COLO668 (cell line): ENCODE results near the gene FSD1.
"Not testable (repeated sequence)": the region's sequence is repeated elsewhere in the genome, so short reads cannot be mapped to it uniquely, and the experiment has no call there.

ENCODE experiments used
- DNase-seq: peaks from one replicate; lab custom pipeline; 2025; ENCODE audit not compliant: unreplicated experiment; lab: John Stamatoyannopoulos, UW

The FSD1 gene

GRCh38 chr19:4313847-4314490 is 9.6 kb downstream of the FSD1 start:
- DNase-seq = no peak

GRCh38 chr19:4316956-4317355 is 12.6 kb downstream of the FSD1 start:
- no peak for DNase-seq

- DNase-seq = no peak
Observed at GRCh38 chr19:4318460-4318859, 14.1 kb downstream of the FSD1 start.

GRCh38 chr19:4319067-4319718 is 14.8 kb downstream of the FSD1 start:
- DNase-seq = no peak

GRCh38 chr19:4320419-4320818 is 16.0 kb downstream of the FSD1 start:
- DNase-seq = no peak

- no peak for DNase-seq
Observed at GRCh38 chr19:4322942-4323665, 18.7 kb downstream of the FSD1 start.

DNA sequence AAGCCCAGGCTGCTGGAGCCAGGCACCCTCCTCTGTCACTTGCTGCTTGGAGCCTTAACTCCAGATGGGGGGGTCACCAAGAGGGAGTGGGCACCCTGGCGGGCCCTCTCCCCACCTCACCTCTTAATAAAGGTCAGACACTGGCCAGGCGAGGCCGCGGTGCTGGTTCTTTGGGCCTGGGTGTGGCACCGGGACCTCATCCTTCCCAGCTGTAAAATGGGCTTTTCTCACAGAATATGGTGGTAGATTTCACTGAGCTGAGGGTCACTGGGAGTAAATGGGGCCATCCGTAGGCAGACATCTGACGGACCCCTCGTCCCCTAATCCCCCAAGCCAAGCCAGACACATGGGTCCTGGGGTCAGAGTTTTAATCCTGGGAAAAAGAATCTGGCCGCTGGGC is 19.3 kb downstream of the FSD1 start:
- no peak for DNase-seq

DNA sequence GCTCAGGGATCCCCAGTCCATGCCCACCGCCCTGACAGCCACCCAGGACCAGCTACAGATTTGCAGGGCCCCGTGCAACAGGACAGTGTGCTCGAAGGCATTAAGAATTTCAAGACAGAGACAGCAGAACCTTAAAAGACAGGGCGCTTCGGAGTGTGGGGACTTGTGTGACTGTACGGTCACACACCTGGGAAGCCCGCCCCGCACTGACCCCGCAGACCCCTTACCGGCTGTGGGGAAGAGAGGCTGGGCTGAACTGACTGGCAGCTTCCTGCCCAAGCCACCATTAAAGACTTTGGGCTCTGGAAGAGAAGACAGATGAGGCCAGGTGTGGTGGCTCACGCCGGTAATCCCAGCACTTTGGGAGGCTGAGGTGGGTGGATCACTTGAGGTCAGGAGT is 19.8 kb downstream of the FSD1 start:
- no peak for DNase-seq

- no peak for DNase-seq
Observed at GRCh38 chr19:4326215-4326836, 21.9 kb downstream of the FSD1 start.

DNA sequence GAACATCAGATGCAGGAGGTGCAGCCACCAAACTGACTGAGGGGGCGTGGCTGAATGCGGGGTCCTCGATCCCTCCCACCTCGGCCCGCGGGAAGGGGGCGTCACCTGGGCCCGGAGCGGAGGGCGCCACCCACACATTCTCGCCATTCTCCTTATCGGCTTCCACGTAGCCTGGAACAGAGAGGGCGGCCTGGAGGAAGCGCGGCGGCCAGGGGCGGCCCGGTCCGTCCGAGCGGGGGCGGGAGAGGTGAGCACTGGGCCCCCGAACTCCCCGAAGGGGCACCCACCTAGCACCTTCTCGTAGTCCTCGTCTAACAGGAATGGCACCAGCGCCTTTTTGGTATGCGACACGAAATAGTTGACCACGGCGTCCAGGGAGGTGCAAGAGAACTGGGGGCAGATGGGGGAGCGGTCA is 22.4 kb downstream of the FSD1 start:
- no peak for DNase-seq

DNA sequence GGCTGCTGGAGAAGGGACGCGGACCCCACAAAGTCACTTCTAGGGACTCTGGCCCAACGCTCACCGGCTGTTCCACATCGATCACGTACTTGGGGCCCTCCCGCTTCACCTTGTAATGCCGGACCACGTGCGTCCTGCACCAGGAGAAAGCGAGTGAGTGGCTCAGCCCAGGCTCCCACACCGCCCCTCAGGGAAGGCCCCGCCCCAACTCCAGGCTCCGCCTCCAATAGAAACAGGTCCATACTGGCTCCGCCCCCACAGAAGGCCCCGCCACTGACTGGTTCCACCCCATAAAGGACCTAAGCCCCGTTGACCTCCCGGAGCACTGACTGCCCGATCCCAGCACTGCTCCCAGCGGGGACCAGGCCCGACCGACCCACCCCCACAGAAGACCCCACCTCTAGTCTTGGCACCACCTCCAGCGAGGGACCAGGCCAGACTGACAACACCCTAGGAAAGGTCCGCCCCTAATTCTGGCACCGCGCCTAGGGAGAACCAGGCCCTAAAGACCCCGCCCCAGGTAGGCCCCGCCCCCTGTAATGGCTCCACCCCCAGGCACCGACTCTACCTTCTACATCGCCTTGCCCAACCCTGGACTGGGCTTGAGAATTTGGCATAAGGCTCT is 23.0 kb downstream of the FSD1 start:
- no peak for DNase-seq

DNA sequence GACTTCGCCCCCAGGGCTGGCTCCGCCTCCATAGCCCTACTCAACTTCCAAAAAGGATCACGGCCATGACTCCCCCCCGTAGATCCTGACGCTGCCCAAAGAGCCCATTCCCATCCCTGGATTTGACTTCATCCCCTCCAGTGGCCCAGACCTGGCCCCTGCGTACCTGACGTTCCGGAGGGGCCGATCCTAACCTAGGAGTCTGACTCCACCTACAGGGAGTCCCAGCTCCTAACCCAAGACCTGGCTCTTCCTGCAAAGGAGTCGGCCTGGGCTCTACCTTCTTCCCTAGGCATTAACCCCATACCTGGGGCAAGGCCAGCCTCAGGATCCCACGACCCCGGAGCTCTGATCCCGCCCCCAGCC is 23.5 kb downstream of the FSD1 start:
- no peak for DNase-seq

- DNase-seq = no peak
Observed at GRCh38 chr19:4328243-4328990, 24.0 kb downstream of the FSD1 start.

DNA sequence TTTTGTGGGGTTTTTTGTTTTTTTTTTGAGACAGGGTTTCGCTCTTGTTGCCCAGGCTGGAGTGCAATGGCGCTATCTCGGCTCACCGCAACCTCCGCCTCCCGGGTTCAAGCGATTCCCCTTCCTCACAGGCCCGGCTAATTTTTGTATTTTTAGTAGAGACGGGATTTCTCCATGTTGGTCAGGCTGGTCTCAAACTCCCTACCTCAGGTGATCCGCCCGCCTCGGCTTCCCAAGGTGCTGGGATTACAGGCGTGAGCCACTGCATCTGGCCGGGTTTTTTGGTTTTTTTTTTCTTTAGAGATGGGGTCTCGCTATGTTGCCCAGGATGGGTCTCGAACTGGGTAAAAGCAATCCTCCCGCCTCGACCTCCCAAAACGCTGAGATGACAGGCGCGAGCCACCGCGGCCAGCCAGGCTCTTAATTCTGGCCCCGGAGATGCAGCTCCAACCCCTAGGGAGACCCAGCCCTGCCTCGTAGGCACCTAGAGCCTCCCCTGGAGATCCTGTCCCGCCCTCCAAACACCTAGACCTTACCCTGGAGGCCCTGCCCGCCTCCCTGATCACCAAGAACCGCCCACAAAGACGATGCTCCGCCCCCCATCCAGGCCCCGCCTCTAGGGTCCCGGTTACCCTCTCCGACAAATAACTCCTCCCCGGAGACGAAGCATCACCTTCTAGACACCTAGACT is 24.7 kb downstream of the FSD1 start:
- not testable (repeated sequence) for DNase-seq

- DNase-seq = no peak
Observed at GRCh38 chr19:4329858-4330257, 25.5 kb downstream of the FSD1 start.

- no peak for DNase-seq
Observed at GRCh38 chr19:4334929-4335570, 30.7 kb downstream of the FSD1 start.

DNA sequence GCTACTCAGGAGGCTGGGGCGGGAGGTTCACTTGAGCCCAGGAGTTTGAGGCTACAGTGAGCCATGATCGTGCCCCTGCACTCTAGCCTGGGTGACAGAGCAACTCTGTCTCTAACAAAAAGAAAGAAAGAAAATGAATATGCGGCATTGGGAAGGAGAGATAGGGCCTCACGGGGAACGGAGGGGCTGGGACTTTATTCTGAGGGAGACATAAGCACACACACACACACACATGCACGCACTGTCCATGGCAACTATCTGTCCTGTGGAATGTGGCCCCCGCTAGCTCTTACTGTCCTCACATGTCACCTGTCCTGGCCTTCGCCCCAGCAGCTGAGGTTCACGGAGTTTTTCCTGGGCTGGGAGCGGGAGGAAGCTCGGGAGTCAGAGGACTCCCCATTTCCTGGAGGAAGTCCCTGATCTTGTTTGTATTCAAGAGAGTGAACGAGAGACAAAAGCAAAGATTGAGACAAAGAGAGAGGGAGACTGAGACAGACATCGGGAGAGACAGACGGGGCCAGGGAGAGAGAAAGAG is 33.6 kb downstream of the FSD1 start:
- DNase-seq = peak; percentile 29

- peak; percentile 78 for DNase-seq
Observed at GRCh38 chr19:4338441-4339355, 34.3 kb downstream of the FSD1 start, which contains the start of gene STAP2. Gene STAP2, minus strand, starts transcription at chr19:4338827. Its CDS starts 74 bp downstream, at chr19:4338753.
